ENCODE data around the gene PRKAR1B. TPM values are rescaled to one million over a fixed set of nuclear protein-coding genes. Genes with fewer than 3 reads are reported as not detected.
"Not testable (repeated sequence)": the region's sequence is repeated elsewhere in the genome, so short reads cannot be mapped to it uniquely, and the experiment has no call there.

The PRKAR1B gene
- total RNA-seq, 2 donors from 2014 or later = 33.5 to 43.2 TPM

- Histone ChIP-seq H3K4me3 (ENCODE audit: low read length) (no peak overlapping the region), H3K9me3 (ENCODE audit: control insufficient read depth, low read length) (peaks cover 48% of the 10 kb centered on the region), H3K9ac (ENCODE audit: extremely low read depth, low read length, poor library complexity, severe bottlenecking) (no peak overlapping the region), H3K27ac (ENCODE audit: low read depth, low read length) (no peak overlapping the region), H3K36me3 (ENCODE audit: control insufficient read depth, insufficient read depth, low read length) (peaks cover 4% of the 10 kb centered on the region), H3K4me1 (ENCODE audit: control insufficient read depth, insufficient read depth, low read length) (no peaks in the 10 kb centered on the region), H3K27me3 (ENCODE audit: control insufficient read depth, insufficient read depth, low read length, poor library complexity, severe bottlenecking) (no peaks in the 10 kb centered on the region)
- Mint-ChIP-seq H3K9me3 (peaks cover 7% of the 10 kb centered on the region), H3K4me1 (no peaks in the 10 kb centered on the region), H3K36me3 (ENCODE audit: low read depth) (peaks cover 16% of the 10 kb centered on the region), H3K27ac (no peak overlapping the region), H3K4me3 (no peak overlapping the region), H3K27me3 (ENCODE audit: insufficient read depth) (no peaks in the 10 kb centered on the region)
- WGBS, 2 experiments (ENCODE audit: insufficient coverage in 1 of 2, insufficient read length in 1 of 2) = 93 to 100% methylated on average over 1 to 4 of the region's 4 CpGs
- TF ChIP-seq CTCF (conservative IDR thresholded peaks at IDR 0.05) = no peak
- no peak for DNase-seq
Measured at GRCh38 chr7:655758-656157, 71.3 kb downstream of the PRKAR1B start.

- Mint-ChIP-seq H3K9me3 (peaks cover 7% of the 10 kb centered on the region), H3K4me3 (no peak overlapping the region), H3K4me1 (no peaks in the 10 kb centered on the region), H3K27ac (no peak overlapping the region), H3K36me3 (ENCODE audit: low read depth) (peaks cover 16% of the 10 kb centered on the region), H3K27me3 (ENCODE audit: insufficient read depth) (no peaks in the 10 kb centered on the region)
- no peaks in the 10 kb centered on the region for H3K27me3 ChIP-seq (ENCODE audit: control insufficient read depth, insufficient read depth, low read length, poor library complexity, severe bottlenecking)
- 90 to 94% methylated on average over 4 of the region's 4 CpGs for WGBS, 2 experiments (ENCODE audit: insufficient coverage in 1 of 2, insufficient read length in 1 of 2)
- no peak for DNase-seq
- H3K4me1 ChIP-seq (ENCODE audit: control insufficient read depth, insufficient read depth, low read length) = no peaks in the 10 kb centered on the region
- TF ChIP-seq CTCF (conservative IDR thresholded peaks at IDR 0.05) = no peak
- no peak overlapping the region for H3K27ac ChIP-seq (ENCODE audit: low read depth, low read length)
- H3K9ac ChIP-seq (ENCODE audit: extremely low read depth, low read length, poor library complexity, severe bottlenecking) = no peak overlapping the region
- H3K36me3 ChIP-seq (ENCODE audit: control insufficient read depth, insufficient read depth, low read length) = peaks cover 4% of the 10 kb centered on the region
- peaks cover 48% of the 10 kb centered on the region for H3K9me3 ChIP-seq (ENCODE audit: control insufficient read depth, low read length)
- H3K4me3 ChIP-seq (ENCODE audit: low read length) = peak overlapping the region; percentile 4
Measured at GRCh38 chr7:653829-654764, 73.0 kb downstream of the PRKAR1B start.

GRCh38 chr7:652881-653280, 74.2 kb downstream of the PRKAR1B start:
- WGBS, 2 experiments (ENCODE audit: insufficient coverage in 1 of 2, insufficient read length in 1 of 2) = 93 to 100% methylated on average over 3 to 4 of the region's 4 CpGs
- DNase-seq = no peak
- no peak overlapping the region for H3K27ac ChIP-seq (ENCODE audit: low read depth, low read length)

GRCh38 chr7:652167-652566, 74.9 kb downstream of the PRKAR1B start:
- H3K27ac ChIP-seq (ENCODE audit: low read depth, low read length); H3K9me3 Mint-ChIP-seq; DNase-seq; H3K36me3 ChIP-seq (ENCODE audit: control insufficient read depth, insufficient read depth, low read length); H3K4me1 ChIP-seq (ENCODE audit: control insufficient read depth, insufficient read depth, low read length); H3K4me3 Mint-ChIP-seq; H3K4me3 ChIP-seq (ENCODE audit: low read length); H3K9ac ChIP-seq (ENCODE audit: extremely low read depth, low read length, poor library complexity, severe bottlenecking); H3K27ac Mint-ChIP-seq; H3K4me1 Mint-ChIP-seq; H3K27me3 Mint-ChIP-seq (ENCODE audit: insufficient read depth); H3K36me3 Mint-ChIP-seq (ENCODE audit: low read depth); H3K27me3 ChIP-seq (ENCODE audit: control insufficient read depth, insufficient read depth, low read length, poor library complexity, severe bottlenecking): not testable (repeated sequence)
- H3K9me3 ChIP-seq (ENCODE audit: control insufficient read depth, low read length) = peaks cover 48% of the 10 kb centered on the region
- 93 to 96% methylated on average over 11 to 17 of the region's 17 CpGs for WGBS, 2 experiments (ENCODE audit: insufficient coverage in 1 of 2, insufficient read length in 1 of 2)

More at GRCh38 chr7:652881-653280, 74.2 kb downstream of the PRKAR1B start:
- peaks cover 48% of the 10 kb centered on the region for H3K9me3 ChIP-seq (ENCODE audit: control insufficient read depth, low read length)
- no peak overlapping the region for H3K4me3 Mint-ChIP-seq
- H3K4me3 ChIP-seq (ENCODE audit: low read length) = no peak overlapping the region
- no peaks in the 10 kb centered on the region for H3K27me3 Mint-ChIP-seq (ENCODE audit: insufficient read depth)
- H3K4me1 ChIP-seq (ENCODE audit: control insufficient read depth, insufficient read depth, low read length) = no peaks in the 10 kb centered on the region
- H3K9ac ChIP-seq (ENCODE audit: extremely low read depth, low read length, poor library complexity, severe bottlenecking) = no peak overlapping the region
- peaks cover 4% of the 10 kb centered on the region for H3K36me3 ChIP-seq (ENCODE audit: control insufficient read depth, insufficient read depth, low read length)
- peaks cover 7% of the 10 kb centered on the region for H3K9me3 Mint-ChIP-seq
- no peaks in the 10 kb centered on the region for H3K4me1 Mint-ChIP-seq
- no peak for TF ChIP-seq CTCF (conservative IDR thresholded peaks at IDR 0.05)
- H3K27me3 ChIP-seq (ENCODE audit: control insufficient read depth, insufficient read depth, low read length, poor library complexity, severe bottlenecking) = no peaks in the 10 kb centered on the region
- H3K27ac Mint-ChIP-seq = no peak overlapping the region
- H3K36me3 Mint-ChIP-seq (ENCODE audit: low read depth) = peaks cover 8% of the 10 kb centered on the region

Data from endodermal cell (in vitro differentiated cells).